NCI-H1436 (cell line): ENCODE data around the gene CREBZF.
"Not testable (repeated sequence)": the region's sequence is repeated elsewhere in the genome, so short reads cannot be mapped to it uniquely, and the experiment has no call there.

Experiments used
- DNase-seq: peaks from one replicate; lab custom pipeline; 2025; lab: John Stamatoyannopoulos, UW

CREBZF gene

DNA sequence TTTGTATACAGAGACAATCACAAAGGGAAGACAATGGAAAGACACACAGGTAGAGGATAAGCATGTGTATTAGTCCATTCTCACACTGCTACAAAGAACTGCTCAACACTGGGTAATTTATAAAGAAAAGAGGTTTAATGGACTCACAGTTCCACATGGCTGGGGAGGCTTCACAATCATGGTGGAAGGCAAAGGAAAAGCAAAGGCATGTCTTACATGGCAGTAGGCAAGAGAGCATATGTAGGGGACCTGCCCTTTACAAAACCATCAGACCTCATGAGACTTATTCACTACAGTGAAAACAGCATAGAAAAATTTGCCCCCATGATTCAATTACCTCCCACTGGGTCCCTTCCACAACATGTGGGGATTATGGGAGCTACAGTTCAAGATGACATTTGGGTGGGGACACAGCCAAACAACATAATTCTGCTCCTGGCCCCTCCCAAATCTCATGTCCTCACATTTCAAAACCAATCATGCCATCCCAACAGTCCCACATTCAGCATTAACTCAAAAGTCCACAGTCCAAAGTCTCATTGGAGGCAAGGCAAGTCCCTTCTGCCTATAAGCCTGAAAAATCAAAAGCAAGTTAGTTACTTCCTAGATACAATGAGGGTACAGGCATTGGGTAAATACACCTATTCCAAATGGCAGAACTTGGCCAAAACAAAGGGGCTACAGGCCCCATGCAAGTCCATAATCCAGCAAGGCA is 6.2 kb upstream of the CREBZF start:
- not testable (repeated sequence) for DNase-seq

DNA sequence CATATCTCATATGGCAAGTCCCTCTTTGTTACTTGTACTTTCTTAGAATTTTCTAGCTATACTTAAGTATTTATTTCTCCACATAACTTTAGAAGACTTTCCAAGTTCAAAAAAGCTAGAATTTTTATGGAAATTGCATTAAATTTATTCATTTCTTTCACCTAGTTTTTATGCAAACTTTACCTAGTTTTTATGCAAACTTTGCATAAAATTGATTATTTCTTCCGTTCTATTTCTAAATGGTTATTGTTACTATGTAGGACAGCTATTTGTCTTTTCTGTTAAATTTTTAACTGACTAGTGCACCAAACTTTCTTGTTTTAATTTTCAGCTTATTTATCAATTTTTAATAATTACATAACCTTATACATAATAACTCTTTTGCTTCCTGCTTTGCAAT is 3.2 kb upstream of the CREBZF start:
- no peak for DNase-seq

DNA sequence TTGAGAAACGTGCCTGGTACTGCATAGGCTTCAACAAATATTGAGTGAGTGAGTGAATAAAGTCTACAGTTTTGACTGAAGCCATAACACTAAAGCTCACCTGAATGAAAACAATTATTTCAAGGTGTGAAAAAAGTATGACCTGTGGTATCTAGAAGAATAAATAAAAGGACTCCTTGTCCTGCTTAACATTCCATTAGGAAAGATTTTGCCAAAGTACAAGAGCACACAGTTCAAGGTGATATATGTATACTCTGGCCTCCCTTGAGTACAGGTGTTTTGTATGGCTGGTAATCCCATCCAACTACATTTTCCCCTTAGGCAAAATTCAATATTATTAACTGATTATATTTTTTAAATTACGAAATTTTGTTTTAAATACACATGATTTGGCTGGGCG is 1.8 kb upstream of the CREBZF start:
- no peak for DNase-seq

DNA sequence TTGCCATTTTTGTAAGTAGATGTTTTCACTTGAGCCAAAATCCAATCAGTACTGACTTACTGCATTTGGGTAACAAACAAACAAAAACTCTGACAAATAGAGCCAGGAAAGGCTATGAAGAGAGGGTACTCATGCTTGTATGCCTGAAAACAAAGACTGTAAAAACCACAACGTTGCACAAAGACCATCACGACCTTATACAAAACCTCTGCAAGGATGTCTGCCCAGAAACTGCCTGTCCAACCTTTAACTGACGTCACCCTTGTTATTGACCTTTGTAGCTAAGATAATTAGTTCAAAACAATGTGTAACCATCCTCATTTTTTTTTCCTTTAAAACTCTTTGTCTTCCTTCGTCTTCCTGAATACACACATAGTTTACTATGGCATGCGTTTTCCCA is 804 bp upstream of the CREBZF start:
- no peak for DNase-seq

DNA sequence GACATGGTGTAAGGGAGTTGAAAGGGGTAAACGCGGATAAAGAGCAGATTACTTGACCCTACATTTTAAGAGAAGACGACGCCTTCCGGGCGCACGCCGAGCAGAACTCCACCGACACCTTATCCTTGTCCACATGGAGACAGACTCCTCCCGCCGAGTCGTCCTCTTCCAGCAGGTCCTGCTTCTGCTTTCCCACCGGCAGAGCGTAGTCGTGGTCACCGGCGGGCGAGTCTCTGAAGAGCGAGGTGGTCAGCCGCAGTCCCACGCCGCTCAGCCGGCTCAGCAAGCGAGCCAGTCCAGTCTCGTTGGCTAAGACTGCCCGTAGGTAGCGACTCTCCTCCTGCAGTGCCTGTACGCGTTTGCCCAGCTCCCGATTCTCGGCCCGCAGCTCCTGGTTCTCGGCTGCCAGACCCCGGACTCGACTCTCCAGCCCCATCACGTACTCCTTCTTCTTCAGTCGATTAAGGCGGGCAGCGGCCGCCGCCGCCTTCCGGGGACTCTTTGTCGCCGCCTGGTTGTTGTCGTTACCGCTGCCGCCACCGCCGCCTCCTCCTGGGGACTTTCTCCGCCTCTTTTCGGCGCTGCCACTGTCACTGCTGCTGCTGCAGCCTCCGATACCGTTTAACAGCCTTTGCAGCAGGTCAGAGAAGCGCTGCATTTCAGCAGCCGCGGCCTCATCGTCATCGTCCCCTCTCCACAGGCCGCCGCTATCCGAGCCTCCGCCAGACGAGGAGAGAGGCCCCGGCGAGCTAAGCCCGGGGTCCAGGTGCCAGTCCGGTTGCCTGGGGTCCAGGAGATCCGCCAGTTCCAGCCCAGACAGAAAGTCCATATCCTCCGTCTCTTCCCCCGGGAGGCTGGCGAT is 945 bp downstream of the CREBZF start:
- peak; percentile 64 for DNase-seq

DNA sequence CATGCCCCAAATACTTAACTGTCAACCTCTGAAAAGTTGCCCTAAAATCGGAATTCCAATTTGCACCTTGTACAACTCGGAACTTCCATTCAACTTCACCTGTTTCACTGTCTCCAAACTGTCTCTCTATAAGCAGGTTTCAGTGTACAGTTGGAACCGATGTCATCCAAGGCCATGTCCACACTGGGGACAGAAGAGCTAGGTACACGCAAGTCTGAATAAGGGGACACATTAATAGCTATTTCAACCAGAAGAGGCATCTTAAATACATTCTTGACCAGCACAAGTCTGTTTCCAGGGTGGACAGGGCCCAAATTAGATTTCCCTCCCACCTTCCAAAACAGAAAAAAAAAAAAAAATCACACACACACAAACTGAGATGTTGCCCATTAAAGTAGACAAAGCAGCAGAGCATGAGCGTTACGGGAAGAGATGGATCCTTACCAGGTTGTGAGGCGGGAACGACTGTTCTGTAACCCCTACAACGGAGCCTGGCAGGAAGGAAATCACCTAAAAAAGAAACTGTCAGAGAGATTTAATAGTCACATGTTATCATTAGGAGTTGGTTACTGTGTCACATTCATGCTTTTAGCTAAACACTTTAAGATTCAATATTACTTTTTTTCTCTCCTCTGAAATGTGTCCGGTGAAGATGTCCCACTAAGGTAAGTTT is 1.7 kb downstream of the CREBZF start:
- no peak for DNase-seq

DNA sequence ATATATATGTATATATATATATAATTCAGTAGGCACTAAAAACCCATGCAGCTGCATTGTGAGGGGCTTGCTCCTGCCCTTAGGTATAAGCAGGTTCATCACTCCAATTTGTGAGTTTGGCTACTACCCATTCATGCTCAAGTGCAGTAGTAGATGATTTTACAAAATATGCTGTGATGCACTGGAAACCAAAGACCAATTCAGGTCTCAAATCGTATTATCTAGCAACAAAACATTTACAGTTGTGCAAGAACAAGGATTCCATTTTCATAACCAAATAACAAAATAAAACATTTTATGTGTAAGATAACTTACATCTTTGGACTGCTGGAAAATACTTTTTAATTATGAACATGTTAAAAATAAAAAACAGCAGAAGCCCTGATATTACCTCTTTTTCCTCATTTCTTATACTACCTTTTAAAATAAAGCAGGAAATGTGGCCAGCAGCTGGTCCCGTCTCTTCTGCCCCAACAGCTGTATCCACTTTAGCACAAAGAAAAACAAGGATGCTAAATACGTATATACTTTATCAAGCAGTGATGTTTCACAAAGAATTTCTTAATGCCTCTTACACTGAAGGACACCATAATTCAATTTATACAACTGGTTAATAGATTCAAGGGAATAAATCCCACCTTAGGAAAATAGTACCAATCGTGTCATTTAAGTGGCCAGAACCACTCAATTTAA is 2.8 kb downstream of the CREBZF start:
- DNase-seq: no peak

DNA sequence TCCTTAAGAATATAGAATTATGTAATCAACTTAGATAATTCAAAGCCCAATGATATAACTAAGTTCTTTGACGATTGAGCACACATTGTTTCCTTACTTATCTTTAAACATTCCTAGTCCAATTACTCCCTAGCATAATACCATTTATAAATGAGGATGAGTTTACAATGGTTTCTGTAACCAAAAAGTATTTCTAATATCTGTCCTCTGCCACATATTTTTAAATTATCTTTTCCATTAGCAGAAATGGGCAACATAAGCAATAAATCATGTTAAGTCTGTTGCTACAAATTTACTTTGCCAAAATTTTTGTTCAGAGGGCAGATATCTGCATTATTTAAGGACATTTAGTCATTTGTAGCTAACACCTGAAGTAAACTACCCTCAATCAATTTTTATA is 6.7 kb downstream of the CREBZF start:
- DNase-seq: no peak

DNA sequence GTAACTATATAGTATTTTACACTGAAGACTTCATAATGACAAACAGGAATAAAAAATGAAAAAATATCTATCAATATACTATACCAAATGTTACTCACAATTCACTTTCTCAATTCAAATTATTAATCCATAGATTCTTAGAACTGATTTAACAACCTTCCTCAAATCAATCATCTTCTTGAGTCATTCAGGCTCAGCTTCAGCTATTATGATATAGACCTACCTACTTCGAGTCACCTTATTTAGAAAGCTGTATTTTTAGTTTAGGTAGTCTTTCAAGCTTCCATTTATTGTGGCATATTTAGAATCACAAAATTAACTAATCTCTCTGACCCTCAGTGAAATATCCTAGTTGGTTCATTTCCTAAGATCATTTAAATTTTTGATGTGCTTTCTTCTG is 8.2 kb downstream of the CREBZF start:
- DNase-seq: no peak

DNA sequence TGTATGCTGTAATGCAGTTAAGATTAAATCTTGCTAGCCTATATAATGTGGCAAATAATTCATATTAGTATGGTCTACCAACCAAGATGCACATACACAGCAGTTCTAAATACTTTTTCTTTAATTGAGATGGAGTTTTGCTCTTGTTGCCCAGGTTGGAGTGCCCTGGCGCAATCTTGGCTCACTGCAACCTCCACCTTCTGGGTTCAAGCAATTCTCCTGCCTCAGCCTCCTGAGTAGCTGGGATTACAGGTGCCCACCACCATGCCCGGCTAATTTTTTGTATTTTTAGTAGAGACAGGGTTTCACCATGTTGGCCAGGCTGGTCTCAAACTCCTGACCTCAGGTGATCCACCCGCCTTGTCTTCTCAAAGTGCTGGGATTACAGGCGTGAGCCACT is 10.6 kb downstream of the CREBZF start:
- DNase-seq: not testable (repeated sequence)

DNA sequence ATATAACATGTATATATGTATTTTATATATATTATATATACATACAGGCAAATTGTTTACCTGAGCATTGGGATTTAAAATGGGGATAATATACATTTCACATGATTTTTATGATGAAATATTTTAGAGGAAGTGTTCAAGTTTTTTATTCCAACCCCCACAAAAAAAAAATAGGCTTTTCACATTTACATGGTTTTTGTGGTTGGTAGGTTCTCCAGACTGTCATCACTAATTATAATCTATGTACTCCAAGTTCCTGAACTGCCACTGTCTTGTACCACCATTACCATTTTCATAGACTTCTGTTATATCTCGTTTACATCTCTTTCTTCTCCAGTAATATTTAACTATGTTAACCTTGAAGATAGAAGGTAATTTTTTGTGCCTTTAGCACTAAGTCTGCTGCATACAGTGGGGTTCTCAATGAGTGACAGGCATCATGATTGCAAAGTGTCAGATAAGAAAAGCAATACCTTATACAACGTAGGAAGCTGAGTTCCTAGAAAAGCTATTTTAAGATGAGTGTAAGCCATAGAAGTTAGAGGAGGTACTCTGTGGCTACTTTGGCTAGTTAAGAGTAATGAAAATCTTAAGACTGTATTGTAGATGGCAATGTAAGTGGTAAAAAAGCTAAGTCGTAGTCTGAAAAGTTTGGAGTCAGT is 12.0 kb downstream of the CREBZF start:
- no peak for DNase-seq

DNA sequence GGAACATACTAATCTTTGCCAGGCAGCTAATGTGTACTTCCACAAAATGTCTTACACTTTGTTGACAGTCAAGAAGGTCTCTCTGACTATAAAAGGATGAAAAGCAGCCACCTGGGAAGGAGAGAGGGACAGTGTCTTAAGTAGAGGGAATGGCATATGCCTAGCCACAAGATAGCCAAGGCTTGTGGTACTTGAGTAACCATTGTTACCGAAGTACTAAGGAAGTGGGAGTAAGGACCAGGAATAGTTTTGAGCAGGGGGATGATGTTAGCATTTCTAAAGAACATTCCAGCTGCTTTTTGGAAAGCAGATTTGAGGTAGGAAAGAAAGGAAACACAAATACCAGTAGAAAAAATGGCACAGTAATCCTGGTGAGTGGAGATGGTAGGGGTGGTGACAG is 13.8 kb downstream of the CREBZF start:
- no peak for DNase-seq

DNA sequence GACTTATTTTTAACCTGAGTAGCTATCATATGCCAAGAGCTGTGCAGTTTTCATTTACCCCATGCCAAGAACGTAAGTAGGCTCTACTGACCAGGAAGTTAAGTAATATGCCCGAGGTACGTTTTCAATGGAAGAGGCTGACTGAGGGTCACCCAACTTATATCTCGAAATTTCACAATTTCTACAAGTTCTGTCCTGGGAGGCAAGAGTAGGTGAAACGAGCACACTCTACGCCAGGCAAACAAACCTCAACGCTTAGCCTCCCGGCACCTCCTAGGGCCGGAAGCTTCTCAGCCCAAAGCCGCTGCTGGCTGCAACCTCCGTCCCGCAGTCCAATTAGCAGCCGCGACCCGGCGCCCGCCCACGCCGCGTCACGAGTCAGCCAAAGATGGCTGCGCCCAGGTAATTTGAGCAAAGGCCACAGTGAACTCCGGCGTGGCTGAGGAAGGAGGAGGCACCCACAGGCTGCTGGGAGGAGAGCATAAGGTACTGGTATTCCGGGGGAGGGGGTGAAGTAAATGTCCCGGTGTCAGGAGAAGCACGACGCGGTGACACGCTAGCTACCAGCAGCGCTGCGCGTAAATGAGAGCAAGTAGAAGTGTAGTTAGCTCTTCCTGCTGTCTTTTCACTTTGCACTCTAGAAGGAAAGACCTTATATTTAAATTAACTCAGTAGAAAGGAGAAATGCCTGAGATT is 17.2 kb downstream of the CREBZF start, which contains the start of gene TMEM126A:
TSS of gene TMEM126A (plus strand) at position 364 of the 696 bp plus-strand sequence. CDS start 2,289 bp downstream, outside the sequence.
- DNase-seq: peak; percentile 83

DNA sequence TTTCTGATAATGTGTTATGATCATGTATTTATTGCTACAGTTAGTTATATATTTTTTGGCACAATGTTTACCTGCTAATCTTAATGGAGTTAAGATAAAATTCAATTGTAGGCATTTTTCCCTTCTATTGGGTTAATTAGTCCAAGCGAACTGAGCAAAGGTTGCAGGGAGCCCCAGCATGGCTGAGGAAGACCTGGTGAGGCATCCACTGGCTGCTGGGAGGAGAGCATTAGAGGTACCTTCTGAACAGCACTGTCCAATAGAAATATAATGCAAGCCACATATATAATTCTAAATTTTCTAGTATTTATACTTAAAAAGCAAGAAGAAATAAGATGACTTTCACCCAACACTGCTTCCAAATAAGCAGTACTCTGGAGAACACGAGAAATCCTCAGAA is 17.9 kb downstream of the CREBZF start:
- DNase-seq: no peak

DNA sequence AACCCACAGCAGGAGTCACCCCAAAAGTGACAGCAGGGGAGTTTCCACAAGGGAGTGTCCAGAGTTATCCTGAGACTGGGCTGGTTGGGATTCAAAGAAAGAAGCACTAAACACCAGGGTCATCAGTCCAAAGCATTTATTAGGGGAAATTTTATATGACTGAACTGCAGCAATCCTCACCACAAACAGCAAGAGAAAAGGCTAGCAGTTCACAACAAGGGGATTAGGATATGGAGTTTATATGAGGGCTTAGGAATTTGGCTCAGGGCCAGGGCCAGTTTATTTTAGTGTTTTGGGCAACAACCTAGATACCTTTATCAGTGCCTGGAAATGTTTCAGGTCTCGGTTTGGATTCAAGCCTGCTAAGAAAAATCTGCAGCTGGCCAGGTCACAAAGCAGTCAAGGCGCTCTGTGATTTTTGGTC is 21.7 kb downstream of the CREBZF start:
- no peak for DNase-seq

DNA sequence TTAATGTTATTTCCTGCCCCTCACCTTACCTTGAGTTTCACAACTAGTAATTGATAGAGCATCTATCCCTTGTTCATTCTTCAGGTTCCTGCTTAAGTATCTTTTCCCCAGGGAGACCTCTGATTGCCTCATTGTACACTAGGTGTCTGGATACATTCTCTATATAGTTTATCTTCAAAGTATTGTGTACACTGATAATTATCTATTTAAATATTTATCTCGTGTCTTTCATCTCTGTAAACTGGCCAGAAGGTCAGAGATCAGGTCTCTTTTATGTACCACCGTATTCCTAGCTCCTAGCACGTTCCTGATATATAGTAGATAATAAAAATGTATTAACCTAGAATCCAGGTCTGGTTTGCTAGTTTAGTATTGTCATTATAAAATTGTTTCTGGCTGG is 30.2 kb downstream of the CREBZF start:
- no peak for DNase-seq

DNA sequence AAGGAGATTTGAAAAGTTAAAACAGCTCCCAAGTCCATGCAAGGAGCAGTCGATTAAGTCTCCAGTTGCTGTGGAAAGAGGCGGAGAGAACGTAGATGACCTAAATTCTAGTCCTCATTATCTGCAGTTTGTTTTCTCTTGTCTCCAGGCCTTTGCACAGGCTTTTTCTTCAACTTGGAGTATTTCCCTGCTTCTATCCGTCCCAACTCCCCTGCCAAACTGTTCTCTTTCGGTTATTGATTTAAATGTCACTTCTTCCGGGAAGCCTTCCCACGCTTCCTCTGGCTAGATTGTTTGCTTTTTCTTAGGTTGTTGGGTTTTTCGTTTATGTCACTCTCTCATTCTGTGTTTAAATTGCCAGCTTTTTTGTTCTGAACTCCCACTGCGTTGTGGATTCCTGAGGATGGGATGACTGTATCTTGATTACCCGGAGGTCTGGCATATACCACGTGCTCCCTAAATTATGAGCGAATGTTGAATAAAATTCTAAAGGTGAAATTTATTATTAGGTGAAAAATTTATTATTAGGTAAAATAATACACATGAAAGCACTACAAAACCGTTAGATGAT is 36.1 kb downstream of the CREBZF start:
- DNase-seq: no peak

DNA sequence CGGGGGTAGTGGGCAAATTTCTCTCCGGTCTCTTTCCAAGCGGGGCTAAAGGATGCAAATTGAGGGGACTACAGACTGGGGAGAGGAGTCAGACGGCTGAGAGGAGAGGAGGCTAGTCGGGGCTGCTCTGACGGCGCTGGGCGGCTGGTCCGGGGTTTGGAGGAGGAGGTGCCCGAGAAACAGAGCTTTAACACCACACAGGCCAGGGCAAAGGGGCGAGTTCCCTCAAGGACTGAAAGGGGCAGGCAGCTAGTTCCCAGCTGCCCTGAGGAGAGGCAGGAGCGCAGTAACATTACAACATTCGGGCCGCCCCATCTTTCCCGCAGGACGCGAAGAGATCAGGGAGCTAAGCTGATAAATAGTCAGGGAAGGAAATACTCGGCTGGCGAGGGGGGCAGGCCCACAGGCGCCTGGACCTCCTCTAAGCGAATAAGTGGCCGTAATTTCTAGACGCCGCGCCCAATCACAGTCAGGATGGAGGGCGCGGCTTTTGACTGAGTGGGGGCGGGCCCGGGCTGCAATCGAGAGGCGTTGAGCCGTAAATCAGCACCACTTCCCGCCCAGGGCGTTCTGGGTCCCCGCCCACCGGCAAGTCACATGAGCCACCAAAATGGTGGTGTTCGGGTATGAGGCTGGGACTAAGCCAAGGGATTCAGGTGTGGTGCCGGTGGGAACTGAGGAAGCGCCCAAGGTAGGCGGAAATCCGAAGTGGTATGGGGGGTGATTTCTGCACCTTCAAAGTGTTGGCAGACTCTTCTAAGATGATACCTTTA is 36.7 kb downstream of the CREBZF start, which contains the start of gene TMEM126B:
TSS of gene TMEM126B (plus strand) at position 596 of the 773 bp plus-strand sequence. CDS start at position 611, 15 bp downstream.
- DNase-seq: peak; percentile 97

DNA sequence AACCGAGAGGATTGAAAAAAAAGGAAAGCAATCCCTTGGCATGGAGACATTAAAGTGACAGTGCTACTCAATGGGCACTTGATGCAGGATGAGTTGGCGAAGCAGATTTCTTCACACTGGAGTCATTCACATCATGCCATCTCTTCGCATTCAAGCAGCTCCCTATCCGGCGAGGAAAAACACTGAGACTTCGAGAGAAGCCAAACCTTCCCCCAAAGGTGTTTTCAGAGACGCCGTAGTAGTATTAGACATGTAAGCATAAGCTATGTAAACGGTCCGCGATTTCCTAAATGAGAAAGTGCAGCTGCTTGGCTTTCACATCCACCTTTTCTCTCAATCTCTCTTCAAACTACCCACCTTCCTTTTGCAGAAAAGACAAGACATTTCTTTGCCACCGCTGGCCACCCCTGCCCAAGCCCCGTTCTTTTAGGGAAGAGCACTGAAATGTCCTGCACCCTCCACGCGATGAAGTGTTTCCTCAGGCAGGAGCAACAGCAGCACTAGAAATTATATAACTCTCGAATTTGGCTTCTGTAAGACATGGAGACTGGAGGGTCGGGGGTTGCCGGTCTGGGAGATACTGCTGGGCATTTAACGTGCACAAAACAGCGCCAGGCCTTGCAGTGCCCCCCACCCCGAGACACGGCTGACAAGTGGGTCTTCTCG is 37.5 kb downstream of the CREBZF start, which contains the start of gene DLG2:
TSS of gene DLG2 (minus strand) at position 13 of the 666 bp plus-strand sequence.
- no peak for DNase-seq
